GM20431 (cell line): Measurements from ENCODE around the gene GNL2.
"Not testable (repeated sequence)": the region's sequence is repeated elsewhere in the genome, so short reads cannot be mapped to it uniquely, and the experiment has no call there.

Experiments
- in situ Hi-C: fragments of 300-500 bp; cut with MseI, MboI; formaldehyde crosslinking; loops from one replicate; pipeline ENCODE4 v1.15.0; 2020; ENCODE audit warnings: low sequenced_read_pairs; ENCODE audit not compliant: unreplicated experiment

The GNL2 gene

GRCh38 chr1:37561133-37562132 lies 34.3 kb downstream of the GNL2 start:
- in situ Hi-C loops = no loop called here

GRCh38 chr1:37560401-37561132 lies 35.2 kb downstream of the GNL2 start:
- in situ Hi-C loops = no loop called here

- in situ Hi-C loops = not testable (repeated sequence)
Measured at GRCh38 chr1:37559957-37560379, 35.8 kb downstream of the GNL2 start.

- in situ Hi-C loops = no loop called here
Measured at GRCh38 chr1:37559080-37559479, 36.7 kb downstream of the GNL2 start.

GRCh38 chr1:37558411-37558810 lies 37.3 kb downstream of the GNL2 start:
- in situ Hi-C loops = no loop called here

- in situ Hi-C loops = no loop called here
Measured at GRCh38 chr1:37557402-37557801, 38.3 kb downstream of the GNL2 start.

- in situ Hi-C loops = no loop called here
Measured at GRCh38 chr1:37556712-37557196, 39.0 kb downstream of the GNL2 start, which contains the start of gene DNALI1. Gene DNALI1 (plus strand): TSS chr1:37556940. CDS start chr1:37556995, 55 bp downstream.

- in situ Hi-C loops = no loop called here
Measured at GRCh38 chr1:37553927-37554808, 41.6 kb downstream of the GNL2 start, which contains the start of gene SNIP1. Gene SNIP1 (minus strand): TSS chr1:37554293. CDS start chr1:37554229, 64 bp downstream.

GRCh38 chr1:37553598-37553926 lies 42.2 kb downstream of the GNL2 start:
- in situ Hi-C loops = no loop called here

- in situ Hi-C loops = no loop called here
Measured at GRCh38 chr1:37549341-37549740, 46.4 kb downstream of the GNL2 start.

GRCh38 chr1:37545019-37545418 lies 50.7 kb downstream of the GNL2 start:
- in situ Hi-C loops = no loop called here

GRCh38 chr1:37544530-37544929 lies 51.2 kb downstream of the GNL2 start:
- in situ Hi-C loops = no loop called here

GRCh38 chr1:37540036-37540785 lies 55.5 kb downstream of the GNL2 start:
- in situ Hi-C loops = no loop called here

- in situ Hi-C loops = not testable (repeated sequence)
Measured at GRCh38 chr1:37539154-37539553, 56.6 kb downstream of the GNL2 start.

- in situ Hi-C loops = no loop called here
Measured at GRCh38 chr1:37537378-37537777, 58.4 kb downstream of the GNL2 start.

- in situ Hi-C loops = no loop called here
Measured at GRCh38 chr1:37533317-37534093, 62.2 kb downstream of the GNL2 start.

GRCh38 chr1:37532418-37533156 lies 63.1 kb downstream of the GNL2 start:
- in situ Hi-C loops = not testable (repeated sequence)

- in situ Hi-C loops = not testable (repeated sequence)
Measured at GRCh38 chr1:37529888-37530287, 65.8 kb downstream of the GNL2 start.
